ENCODE data around the gene TLK1.

DNA sequence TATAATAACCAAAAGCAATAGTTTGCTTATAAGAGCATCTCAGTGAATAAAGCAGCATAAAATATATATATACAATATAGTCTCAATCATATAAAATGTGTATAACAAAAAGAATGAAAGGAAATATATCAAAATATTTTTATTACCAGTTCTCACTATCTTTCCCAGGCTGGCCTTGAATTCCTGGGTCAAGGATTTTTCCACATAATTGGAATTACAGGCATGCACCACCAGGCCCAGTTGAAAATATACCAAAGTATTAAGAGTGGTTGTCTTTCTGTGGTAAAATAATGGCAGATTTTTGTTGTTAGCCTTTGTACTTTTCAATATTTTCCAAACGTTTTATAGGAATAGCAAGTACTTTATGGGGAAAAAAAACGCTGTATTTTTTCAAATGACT is 8.6 kb upstream of the TLK1 start:
- TF ChIP-seq CTCF (IDR thresholded peaks at IDR 0.05; ENCODE audit: extremely low read depth in 1 of 2, insufficient read depth in 1 of 2, low read depth in 1 of 2, low read length in 2 of 2) (no peak), POLR2AphosphoS5 (IDR thresholded peaks at IDR 0.05; ENCODE audit: insufficient read depth, low read depth, low read length) (no peak), POLR2A (IDR thresholded peaks at IDR 0.05; ENCODE audit: low read depth, low read length) (no peak), MYC (IDR thresholded peaks at IDR 0.05; ENCODE audit: low read depth, low read length) (no peak), JUN (IDR thresholded peaks at IDR 0.05; ENCODE audit: borderline replicate concordance, insufficient read depth, insufficient read length, low read depth) (no peak), MAX (IDR thresholded peaks at IDR 0.05; ENCODE audit: insufficient read depth, insufficient read length) (no peak), EZH2 (IDR thresholded peaks at IDR 0.05; ENCODE audit: borderline replicate concordance, low read depth, low read length, severe bottlenecking) (no peak), FOS (IDR thresholded peaks at IDR 0.05; ENCODE audit: borderline replicate concordance, insufficient read depth, low read length) (no peak), GATA2 (IDR thresholded peaks at IDR 0.05; ENCODE audit: insufficient read depth, insufficient read length, low read depth, low read length) (no peak)

Measured in endothelial cell of umbilical vein (primary cell).